K562 (cell line): Measurements from ENCODE around the gene ZNF618. TPM values are rescaled to one million over a fixed set of nuclear protein-coding genes. Genes with fewer than 3 reads are reported as not detected.

Experiments used
- ATAC-seq: fragments of 200-7000 bp; cut with Tn5 transposase; 3 replicates; pipeline ENCODE4 v1.9.1; 2020; ENCODE audit warnings: moderate library complexity
- BruUV-seq: library from RNA; stranded (reverse); fragments of 400-500 nt; replicated peaks from 2 replicates; lab custom pipeline; 2021; lab: Mats Ljungman, UMichigan
- CTCF ChIA-PET: fragments of 300-600 bp; formaldehyde crosslinking; extraction: SDS; loops from one replicate; lab custom pipeline; 2021; ENCODE audit warnings: low intra/inter-chr PET ratio; lab: Yijun Ruan, JAX
- POLR2A ChIA-PET: fragments of 300-600, 350-650 bp; sonication (Branson Sonifier 250); formaldehyde crosslinking; extraction: SDS; loops from one replicate; lab custom pipeline; 2021; ENCODE audit warnings: antibody characterized with exemption, inconsistent platforms; lab: Yijun Ruan, JAX
- DNase-seq, 4 experiments: peaks; one replicate each; pipeline versions ENCODE4 v3.0.0 to v3.0.0-alpha.2; 2011 to 2018; ENCODE audit warnings: low spot score in 3 of 4, mixed read lengths in 3 of 4; ENCODE audit errors: extremely low read depth in 1 of 4
- FAIRE-seq: peaks from 2 replicates; lab custom pipeline; 2011; peaks lifted over from hg19 to GRCh38; lab: Jason Lieb, UNC
- H2AFZ ChIP-seq: 2 replicates; pipeline ENCODE4 v1.6.0; 2011; ENCODE audit warnings: low read depth, low read length, control low read depth, inconsistent platforms
- H3K27ac ChIP-seq: fragments of 200-600 bp; 3 replicates; pipeline ENCODE4 v1.8.0; 2011; ENCODE audit warnings: low read depth, mild to moderate bottlenecking, control low read depth, inconsistent platforms, low read length, moderate library complexity, mixed read lengths; ENCODE audit errors: extremely low read depth
- H3K27me3 ChIP-seq, 2 experiments: fragments of 300-600 bp in 1 of 2; 2 replicates in 1 of 2; 3 replicates in 1 of 2; pipeline versions ENCODE4 v1.6.0 to v1.8.0; 2011; ENCODE audit warnings: inconsistent platforms in 2 of 2, low read length in 2 of 2, mild to moderate bottlenecking in 1 of 2, mixed read lengths in 1 of 2, moderate library complexity in 1 of 2; ENCODE audit not compliant: control insufficient read depth in 2 of 2, insufficient read depth in 2 of 2
- H3K36me3 ChIP-seq: fragments of 300-600 bp; 3 replicates; pipeline ENCODE4 v1.8.0; 2011; ENCODE audit warnings: mild to moderate bottlenecking, low read length, inconsistent platforms; ENCODE audit not compliant: control insufficient read depth, insufficient read depth
- H3K4me1 ChIP-seq, 2 experiments: fragments of 200-600 bp in 1 of 2; replicated peaks in 1 of 2; 2 replicates in 1 of 2; 3 replicates in 1 of 2; pipeline versions ENCODE4 v1.5.1 to v1.8.0; 2011; ENCODE audit warnings: inconsistent platforms in 2 of 2, low read length in 2 of 2, mild to moderate bottlenecking in 1 of 2, mixed read lengths in 1 of 2, moderate library complexity in 1 of 2; ENCODE audit not compliant: control insufficient read depth in 2 of 2, insufficient read depth in 2 of 2
- H3K4me2 ChIP-seq: 2 replicates; pipeline ENCODE4 v1.6.1; 2011; ENCODE audit warnings: low read length, control low read depth, inconsistent platforms, mixed read lengths; ENCODE audit not compliant: insufficient read depth
- H3K4me3 ChIP-seq: fragments of 200-600 bp; sonication (generic), shearing (Covaris generic); 2 replicates; pipeline ENCODE4 v1.5.1; 2016; ENCODE audit warnings: control low read depth, inconsistent platforms
- H3K79me2 ChIP-seq: fragments of 200-600 bp; 3 replicates; pipeline ENCODE4 v1.8.0; 2011; ENCODE audit warnings: low read length, inconsistent platforms; ENCODE audit not compliant: control insufficient read depth, insufficient read depth
- H3K9ac ChIP-seq, 2 experiments: 2 replicates each; pipeline versions ENCODE4 v1.6.0 to v1.6.1; 2011; ENCODE audit warnings: low read depth in 2 of 2, low read length in 2 of 2, control low read depth in 1 of 2, inconsistent platforms in 1 of 2, mild to moderate bottlenecking in 1 of 2, mixed read lengths in 1 of 2; ENCODE audit not compliant: insufficient read depth in 1 of 2
- H3K9me1 ChIP-seq: one replicate; pipeline ENCODE4 v1.6.0; 2011; ENCODE audit warnings: inconsistent platforms, mild to moderate bottlenecking, low read length, moderate library complexity; ENCODE audit not compliant: control insufficient read depth, insufficient read depth
- H3K9me3 ChIP-seq: replicated peaks from 2 replicates; pipeline ENCODE4 v1.5.1; 2011; ENCODE audit warnings: low read depth, low read length, inconsistent platforms; ENCODE audit not compliant: control insufficient read depth, insufficient read depth
- H4K20me1 ChIP-seq: replicated peaks from 2 replicates; pipeline ENCODE4 v1.6.1; 2011; ENCODE audit warnings: low read length, inconsistent platforms, mixed read lengths; ENCODE audit not compliant: control insufficient read depth, insufficient read depth
- CTBP1 ChIP-seq: fragments of 450-650 bp; IDR thresholded peaks from 2 replicates; pipeline ENCODE4 v1.6.1; 2016; ENCODE audit warnings: borderline replicate concordance
- EWSR1 ChIP-seq: fragments of 450-650 bp; IDR thresholded peaks from 2 replicates; pipeline ENCODE4 v1.6.1; 2018; ENCODE audit warnings: borderline replicate concordance, mild to moderate bottlenecking, low read depth, moderate library complexity; ENCODE audit not compliant: partially characterized antibody
- MAX ChIP-seq: sonication (generic); formaldehyde crosslinking; IDR thresholded peaks from 2 replicates; pipeline ENCODE4 v1.9.0; 2022; ENCODE audit warnings: mild to moderate bottlenecking, missing genetic modification reagents
- MCM5 ChIP-seq: fragments of 450-650 bp; IDR thresholded peaks from 2 replicates; pipeline ENCODE4 v1.6.1; 2016; ENCODE audit warnings: low read depth
- NKRF ChIP-seq: fragments of 450-650 bp; IDR thresholded peaks from 2 replicates; pipeline ENCODE4 v1.6.1; 2016; ENCODE audit warnings: borderline replicate concordance
- RBM25 ChIP-seq: fragments of 200-400 bp; formaldehyde crosslinking; IDR thresholded peaks from 2 replicates; pipeline ENCODE4 v1.6.1; 2018; ENCODE audit warnings: low read length, low read depth, moderate library complexity; ENCODE audit not compliant: severe bottlenecking
- STAT5A ChIP-seq: IDR thresholded peaks from 2 replicates; pipeline ENCODE4 v1.6.1; 2012; ENCODE audit warnings: low read length, inconsistent platforms, borderline replicate concordance
- TCF3 ChIP-seq: sonication (generic); formaldehyde crosslinking; IDR thresholded peaks from 2 replicates; pipeline ENCODE4 v1.4.0; 2020; ENCODE audit warnings: mild to moderate bottlenecking, missing genetic modification reagents
- ZBTB26 ChIP-seq: fragments of 450-650 bp; formaldehyde crosslinking; IDR thresholded peaks from 2 replicates; pipeline ENCODE4 v1.4.0; 2022; ENCODE audit warnings: missing genetic modification characterization
- ZNF324 ChIP-seq: fragments of 250-450 bp; sonication (Bioruptor Pico); IDR thresholded peaks from 2 replicates; pipeline ENCODE4 v1.4.0; 2020; ENCODE audit warnings: mild to moderate bottlenecking
- WGBS: fragments of 100-300 bp; shearing (Covaris generic); methylation state at CpG from one replicate; pipeline ENCODE4 v1.1.6; 2016; ENCODE audit warnings: low coverage, mixed read lengths; ENCODE audit not compliant: insufficient coverage; ENCODE audit errors: missing lambda C conversion rate; 5-methylcytosine and 5-hydroxymethylcytosine counted together
- in situ Hi-C: fragments of 300-500 bp; cut with MboI; formaldehyde crosslinking; loops from 4 replicates; pipeline ENCODE4 v1.15.0; 2018; ENCODE audit warnings: inconsistent platforms, mixed read lengths
- intact Hi-C: fragments of 100-400 bp; cut with micrococcal nuclease; formaldehyde crosslinking; loops from 2 replicates; pipeline ENCODE4 v1.14.2; 2022
- polyA plus RNA-seq, 8 experiments: library from polyadenylated mRNA; depleted of rRNA in 4 of 8; stranded (reverse) in 5 of 8; unstranded in 3 of 8; fragments of >200 nt; fragmentation: Nextera tagmentation in 2 of 8; fragmentation: Illumina TruSeq in 1 of 8; extraction: Ambion mirVana in 2 of 8; extraction: Trizol in 1 of 8; gene quantifications; 2 replicates each; pipeline versions ENCODE4 v1.2.1 to v1.2.3, GENCODE V29; 2011 to 2014; ENCODE audit warnings: inconsistent platforms in 1 of 8, missing spikeins in 1 of 8
- total RNA-seq, 7 experiments: library from RNA; depleted of rRNA in 6 of 7; stranded (reverse); fragments of >200 nt in 6 of 7; fragmentation: Illumina TruSeq in 2 of 7; extraction: Trizol in 2 of 7; gene quantifications; 2 replicates each; pipeline versions ENCODE4 v1.2.1 to v1.2.3, GENCODE V29; 2011 to 2021; ENCODE audit warnings: low replicate concordance in 1 of 7

Gene ZNF618
- total and polyA plus RNA-seq, 9 of the 15 experiments (the other 6 are each of a cell fraction or from before 2014, with no cell fraction given), result 0.08 to 13.7 (median 3.4) TPM

- ATAC-seq, result no peak
- in situ Hi-C loops, result no loop called here
Measured at GRCh38 chr9:114038724-114039313, 162.7 kb downstream of the ZNF618 start.

GRCh38 chr9:114039484-114039883 lies 163.4 kb downstream of the ZNF618 start:
- CTCF ChIA-PET, result interaction anchor here (0.6 kb wide), 1 partner anchor 225 kb away, joined by 4 read pairs; no protein-coding TSS in a partner anchor
- FAIRE-seq, result no peak

More at GRCh38 chr9:114038724-114039313, 162.7 kb downstream of the ZNF618 start:
- Histone ChIP-seq H2AFZ (no peak overlapping the region), H3K4me2 (no peak overlapping the region), H3K27me3 (no peaks in the 10 kb centered on the region), H3K36me3 (peaks cover 6% of the 10 kb centered on the region; the same call in 1 of the 3 replicates), H3K9me3 (no peaks in the 10 kb centered on the region), H3K4me1 (no peaks in the 10 kb centered on the region), H4K20me1 (no peaks in the 10 kb centered on the region), H3K79me2 (no peaks in the 10 kb centered on the region), H3K27ac (no peak overlapping the region), H3K4me3 (no peak overlapping the region), H3K9me1 (no peaks in the 10 kb centered on the region), H3K9ac (no peak overlapping the region)
- intact Hi-C loops, result no loop called here
- WGBS, result 48% methylated on average over 13 of the region's 13 CpGs
- CTCF ChIA-PET, result no interaction called here
- no peak for TF ChIP-seq MCM5
- peak; percentile 76 for TF ChIP-seq RBM25
- DNase-seq, result no peak
- no peak for FAIRE-seq
- BruUV-seq, result no TSS peak
- POLR2A ChIA-PET, result interaction anchor here (0.7 kb wide), 1 partner anchor 11 kb away, joined by 4 read pairs; no protein-coding TSS in a partner anchor

More at GRCh38 chr9:114039484-114039883, 163.4 kb downstream of the ZNF618 start:
- no peak for ATAC-seq
- Histone ChIP-seq H3K9ac (no peak overlapping the region), H3K27me3 (no peaks in the 10 kb centered on the region), H3K9me3 (no peaks in the 10 kb centered on the region), H3K27ac (no peak overlapping the region), H3K36me3 (peaks cover 6% of the 10 kb centered on the region; the same call in 1 of the 3 replicates), H4K20me1 (no peaks in the 10 kb centered on the region), H3K4me3 (no peak overlapping the region), H2AFZ (no peak overlapping the region), H3K4me1 (no peaks in the 10 kb centered on the region), H3K9me1 (no peaks in the 10 kb centered on the region), H3K79me2 (no peaks in the 10 kb centered on the region), H3K4me2 (no peak overlapping the region)
- in situ Hi-C loops (no loop called here), intact Hi-C loops (no loop called here)
- POLR2A ChIA-PET, result no interaction called here
- DNase-seq, result no peak
- TF ChIP-seq MAX (no peak), EWSR1 (no peak), ZNF324 (CRISPR knock-in tag) (no peak), NKRF (no peak), RBM25 (peak; percentile 43), CTBP1 (no peak), TCF3 (CRISPR knock-in tag) (no peak), ZBTB26 (CRISPR knock-in tag) (no peak), STAT5A (no peak)
- no TSS peak for BruUV-seq
- WGBS, result 49% methylated on average over 5 of the region's 5 CpGs
